HepG2 (cell line): ENCODE measurements around the gene SRC. TPM values are rescaled to one million over a fixed set of nuclear protein-coding genes. Genes with fewer than 3 reads are reported as not detected.

ENCODE experiments used
- ARHGAP35 ChIP-seq: sonication (generic); formaldehyde crosslinking; IDR thresholded peaks from 2 replicates; pipeline ENCODE4 v1.9.0; 2022; ENCODE audit warnings: mild to moderate bottlenecking, inconsistent platforms, moderate library complexity, missing genetic modification reagents, borderline replicate concordance
- CHD4 ChIP-seq: fragments of 200-600 bp; sonication (generic); IDR thresholded peaks from 2 replicates; pipeline ENCODE4 v1.7.0; 2017; ENCODE audit warnings: mild to moderate bottlenecking, low read length, borderline replicate concordance
- CSRNP1 ChIP-seq: sonication (generic); formaldehyde crosslinking; IDR thresholded peaks from 2 replicates; pipeline ENCODE4 v1.8.1; 2023; ENCODE audit warnings: mild to moderate bottlenecking, missing genetic modification reagents
- DNMT1 ChIP-seq: sonication (generic); formaldehyde crosslinking; IDR thresholded peaks from 2 replicates; pipeline ENCODE4 v1.5.1; 2020; ENCODE audit warnings: mild to moderate bottlenecking, missing genetic modification reagents
- GABPB1 ChIP-seq: IDR thresholded peaks from 2 replicates; pipeline ENCODE4 v1.6.1; 2016; ENCODE audit warnings: mild to moderate bottlenecking, missing genetic modification reagents, moderate library complexity, missing compliant biosample characterization
- KDM5A ChIP-seq: fragments of 200-600 bp; sonication (generic); IDR thresholded peaks from 2 replicates; pipeline ENCODE4 v1.7.0; 2018; ENCODE audit warnings: antibody characterized with exemption, mild to moderate bottlenecking, low read length, borderline replicate concordance
- KLF16 ChIP-seq, 2 experiments: sonication (generic) in 1 of 2; formaldehyde crosslinking in 1 of 2; IDR thresholded peaks; 2 replicates each; pipeline versions ENCODE4 v1.6.1 to v1.8.0; 2016 to 2023; ENCODE audit warnings: missing genetic modification reagents in 2 of 2, missing compliant biosample characterization in 1 of 2
- MYC ChIP-seq: sonication (generic); formaldehyde crosslinking; IDR thresholded peaks from 2 replicates; pipeline ENCODE4 v1.9.0; 2021; ENCODE audit warnings: missing genetic modification reagents, borderline replicate concordance
- MYPOP ChIP-seq: sonication (generic); formaldehyde crosslinking; IDR thresholded peaks from 2 replicates; pipeline ENCODE4 v1.8.1; 2023; ENCODE audit warnings: mild to moderate bottlenecking, moderate library complexity, missing genetic modification reagents
- POLR2G ChIP-seq: fragments of 200-400 bp; formaldehyde crosslinking; IDR thresholded peaks from 2 replicates; pipeline ENCODE4 v1.6.1; 2018; ENCODE audit warnings: mild to moderate bottlenecking, low read depth, low read length, moderate library complexity
- THAP11 ChIP-seq: IDR thresholded peaks from 2 replicates; pipeline ENCODE4 v1.6.1; 2016; ENCODE audit warnings: missing biosample characterization, missing genetic modification reagents
- TIGD3 ChIP-seq: sonication (generic); formaldehyde crosslinking; IDR thresholded peaks from 2 replicates; pipeline ENCODE4 v1.5.1; 2020; ENCODE audit warnings: mild to moderate bottlenecking, missing genetic modification reagents, borderline replicate concordance
- USF2 ChIP-seq, 2 experiments: sonication (generic) in 1 of 2; formaldehyde crosslinking in 1 of 2; IDR thresholded peaks; 2 replicates each; pipeline versions ENCODE4 v1.5.1 to v1.6.1; 2011 to 2020; ENCODE audit warnings: borderline replicate concordance in 1 of 2, low read depth in 1 of 2, low read length in 1 of 2, mild to moderate bottlenecking in 1 of 2, missing genetic modification reagents in 1 of 2, moderate library complexity in 1 of 2
- YEATS2 ChIP-seq: sonication (generic); formaldehyde crosslinking; IDR thresholded peaks from 2 replicates; pipeline ENCODE4 v1.4.0; 2020; ENCODE audit warnings: missing genetic modification reagents, borderline replicate concordance
- ZBTB7A ChIP-seq: sonication (generic); formaldehyde crosslinking; IDR thresholded peaks from 2 replicates; pipeline ENCODE4 v1.8.0; 2022; ENCODE audit warnings: mild to moderate bottlenecking, missing genetic modification reagents
- ZNF274 ChIP-seq: sonication (generic); formaldehyde crosslinking; IDR thresholded peaks from 2 replicates; pipeline ENCODE4 v1.5.1; 2020; ENCODE audit warnings: mild to moderate bottlenecking, missing genetic modification reagents
- ZNF335 ChIP-seq: sonication (generic); formaldehyde crosslinking; IDR thresholded peaks from 2 replicates; pipeline ENCODE4 v1.4.0; 2020; ENCODE audit warnings: missing genetic modification reagents
- ZNF414 ChIP-seq: sonication (generic); formaldehyde crosslinking; IDR thresholded peaks from 2 replicates; pipeline ENCODE4 v1.5.0; 2020; ENCODE audit warnings: missing genetic modification reagents
- ZNF781 ChIP-seq: sonication (generic); formaldehyde crosslinking; IDR thresholded peaks from 2 replicates; pipeline ENCODE4 v1.5.1; 2020; ENCODE audit warnings: borderline replicate concordance, mild to moderate bottlenecking, missing genetic modification reagents; ENCODE audit errors: not compliant biosample characterization
- ZSCAN20 ChIP-seq: sonication (generic); formaldehyde crosslinking; IDR thresholded peaks from 2 replicates; pipeline ENCODE4 v1.4.0; 2020; ENCODE audit warnings: missing genetic modification reagents, mild to moderate bottlenecking, borderline replicate concordance
- polyA plus RNA-seq, 8 experiments: library from polyadenylated mRNA; depleted of rRNA in 3 of 8; stranded (reverse) in 7 of 8; unstranded in 1 of 8; fragments of >200 nt; fragmentation: Illumina TruSeq in 4 of 8; extraction: Trizol in 4 of 8; gene quantifications; 2 replicates each; pipeline versions ENCODE4 v1.2.1 to v1.2.3, GENCODE V29; 2011 to 2016; ENCODE audit warnings: low read depth in 4 of 8, missing spikeins in 1 of 8, mixed read lengths in 1 of 8; ENCODE audit not compliant: insufficient read depth in 1 of 8
- total RNA-seq, 5 experiments: library from RNA; depleted of rRNA; stranded (reverse); fragments of >200 nt; fragmentation: Illumina TruSeq; extraction: Trizol; gene quantifications; 2 replicates each; pipeline ENCODE4 v1.2.3, GENCODE V29; 2016; ENCODE audit warnings: low read depth in 1 of 5

The SRC gene
- total and polyA plus RNA-seq, 2 of the 13 experiments (the other 11 are each of a cell fraction or from before 2014, with no cell fraction given) = 54.7 to 192 TPM

GRCh38 chr20:37345339-37346235 lies at the start of gene SRC (continued):
- TF ChIP-seq MYPOP (CRISPR knock-in tag) (peak; percentile 64; the same call in 1 of the 2 replicates), ZNF335 (CRISPR knock-in tag) (0 out of 2 replicates have a peak, but pooled peaks have one; percentile 17), ZBTB7A (CRISPR knock-in tag) (peak; percentile 47; the same call in 1 of the 2 replicates), GABPB1 (CRISPR knock-in tag) (peak; percentile 77), ZSCAN20 (CRISPR knock-in tag) (peak; percentile 72; the same call in 1 of the 2 replicates), ZNF781 (CRISPR knock-in tag) (no peak), ZNF414 (CRISPR knock-in tag) (peak; percentile 76; the same call in 1 of the 2 replicates), POLR2G (peak; percentile 90), CSRNP1 (CRISPR knock-in tag) (no peak), DNMT1 (CRISPR knock-in tag) (0 out of 2 replicates have a peak, but pooled peaks have one; percentile 44), USF2 (IDR thresholded peaks at IDR 0.05; ENCODE audit: low read depth, low read length) (no peak), USF2 (CRISPR knock-in tag; IDR thresholded peaks at IDR 0.05; ENCODE audit: borderline replicate concordance) (no peak), THAP11 (CRISPR knock-in tag) (no peak), KLF16 (CRISPR knock-in tag; IDR thresholded peaks at IDR 0.05) (peak in 1 of 2 experiments; percentile 49; a peak in 2 of 4 replicates), MYC (CRISPR knock-in tag) (peak; percentile 40; the same call in 1 of the 2 replicates), TIGD3 (CRISPR knock-in tag) (no peak), ARHGAP35 (CRISPR knock-in tag) (0 out of 2 replicates have a peak, but pooled peaks have one; percentile 49), ZNF274 (CRISPR knock-in tag) (no peak), KDM5A (peak; percentile 27; the same call in 1 of the 2 replicates), YEATS2 (CRISPR knock-in tag) (0 out of 2 replicates have a peak, but pooled peaks have one; percentile 37), CHD4 (peak; percentile 88)
